ENCODE results near the gene LXN. TPM values are rescaled to one million over a fixed set of nuclear protein-coding genes. Genes with fewer than 3 reads are reported as not detected.

Gene LXN
- total RNA-seq, 2 donors from 2014 or later: 8.8 to 10.0 TPM

GRCh38 chr3:158683230-158683962 lies 10.9 kb upstream of the LXN start:
- H3K27ac ChIP-seq (ENCODE audit: low read depth, low read length): no peak overlapping the region
- WGBS, 2 experiments (ENCODE audit: insufficient coverage in 1 of 2, insufficient read length in 1 of 2): 92 to 100% methylated on average over 2 to 4 of the region's 5 CpGs
- Mint-ChIP-seq H3K9me3 (no peaks in the 10 kb centered on the region), H3K27ac (no peak overlapping the region), H3K4me3 (no peak overlapping the region), H3K4me1 (no peaks in the 10 kb centered on the region), H3K27me3 (ENCODE audit: insufficient read depth) (no peaks in the 10 kb centered on the region), H3K36me3 (ENCODE audit: low read depth) (peaks cover 2% of the 10 kb centered on the region)
- DNase-seq: no peak
- H3K4me3 ChIP-seq (ENCODE audit: low read length): no peak overlapping the region
- no peak overlapping the region for H3K9ac ChIP-seq (ENCODE audit: extremely low read depth, low read length, poor library complexity, severe bottlenecking)
- no peaks in the 10 kb centered on the region for H3K27me3 ChIP-seq (ENCODE audit: control insufficient read depth, insufficient read depth, low read length, poor library complexity, severe bottlenecking)
- H3K9me3 ChIP-seq (ENCODE audit: control insufficient read depth, low read length): no peaks in the 10 kb centered on the region
- peaks cover 12% of the 10 kb centered on the region for H3K36me3 ChIP-seq (ENCODE audit: control insufficient read depth, insufficient read depth, low read length)
- H3K4me1 ChIP-seq (ENCODE audit: control insufficient read depth, insufficient read depth, low read length): no peaks in the 10 kb centered on the region
- TF ChIP-seq CTCF (conservative IDR thresholded peaks at IDR 0.05): no peak

- no peaks in the 10 kb centered on the region for H3K4me1 Mint-ChIP-seq
- no peaks in the 10 kb centered on the region for H3K9me3 ChIP-seq (ENCODE audit: control insufficient read depth, low read length)
- no peaks in the 10 kb centered on the region for H3K9me3 Mint-ChIP-seq
- no peak for DNase-seq
- peaks cover 2% of the 10 kb centered on the region for H3K36me3 Mint-ChIP-seq (ENCODE audit: low read depth)
- H3K27ac Mint-ChIP-seq: no peak overlapping the region
- no peaks in the 10 kb centered on the region for H3K27me3 Mint-ChIP-seq (ENCODE audit: insufficient read depth)
- H3K27me3 ChIP-seq (ENCODE audit: control insufficient read depth, insufficient read depth, low read length, poor library complexity, severe bottlenecking): no peaks in the 10 kb centered on the region
- WGBS, 2 experiments (ENCODE audit: insufficient coverage in 1 of 2, insufficient read length in 1 of 2): 89 to 97% methylated on average over 2 of the region's 2 CpGs
- no peak for TF ChIP-seq CTCF (conservative IDR thresholded peaks at IDR 0.05)
- H3K36me3 ChIP-seq (ENCODE audit: control insufficient read depth, insufficient read depth, low read length): peaks cover 12% of the 10 kb centered on the region
- H3K4me3 Mint-ChIP-seq: no peak overlapping the region
- H3K4me1 ChIP-seq (ENCODE audit: control insufficient read depth, insufficient read depth, low read length): no peaks in the 10 kb centered on the region
- H3K9ac ChIP-seq (ENCODE audit: extremely low read depth, low read length, poor library complexity, severe bottlenecking): no peak overlapping the region
- no peak overlapping the region for H3K4me3 ChIP-seq (ENCODE audit: low read length)
- H3K27ac ChIP-seq (ENCODE audit: low read depth, low read length): no peak overlapping the region
Measured at GRCh38 chr3:158680861-158681260, 8.4 kb upstream of the LXN start.

- Histone ChIP-seq H3K4me3 (ENCODE audit: low read length) (no peak overlapping the region), H3K4me1 (ENCODE audit: control insufficient read depth, insufficient read depth, low read length) (no peaks in the 10 kb centered on the region), H3K27me3 (ENCODE audit: control insufficient read depth, insufficient read depth, low read length, poor library complexity, severe bottlenecking) (no peaks in the 10 kb centered on the region), H3K9me3 (ENCODE audit: control insufficient read depth, low read length) (no peaks in the 10 kb centered on the region), H3K9ac (ENCODE audit: extremely low read depth, low read length, poor library complexity, severe bottlenecking) (no peak overlapping the region), H3K27ac (ENCODE audit: low read depth, low read length) (no peak overlapping the region), H3K36me3 (ENCODE audit: control insufficient read depth, insufficient read depth, low read length) (peaks cover 4% of the 10 kb centered on the region)
- no peak for DNase-seq
- no peak for TF ChIP-seq CTCF (conservative IDR thresholded peaks at IDR 0.05)
- Mint-ChIP-seq H3K27me3 (ENCODE audit: insufficient read depth) (no peaks in the 10 kb centered on the region), H3K27ac (no peak overlapping the region), H3K9me3 (no peaks in the 10 kb centered on the region), H3K4me3 (no peak overlapping the region), H3K4me1 (no peaks in the 10 kb centered on the region), H3K36me3 (ENCODE audit: low read depth) (peaks cover 2% of the 10 kb centered on the region)
- WGBS, 2 experiments (ENCODE audit: insufficient coverage in 1 of 2, insufficient read length in 1 of 2): 91 to 100% methylated on average over 1 of the region's 1 CpG
Measured at GRCh38 chr3:158679547-158680000, 7.1 kb upstream of the LXN start.
